Measurements from ENCODE around the gene B3GALT4. TPM values are rescaled to one million over a fixed set of nuclear protein-coding genes. Genes with fewer than 3 reads are reported as not detected.
A peak's percentile ranks its signal among the peaks of the same experiment; 100 is the strongest.

The B3GALT4 gene
- total and polyA plus RNA-seq, 8 donors = 9.8 to 42.9 (median 11.5) TPM; not detected in 1

GRCh38 chr6:33304216-33304615 lies 27.3 kb downstream of the B3GALT4 start:
- peaks cover 10 to 53% (median 22%) of the 10 kb centered on the region in 4 donors for H3K4me1 ChIP-seq
- H3K36me3 ChIP-seq = peaks cover 18 to 78% (median 61%) of the 10 kb centered on the region in 4 donors
- DNase-seq = no peak
- intact Hi-C loops (cut with DNase I; ENCODE audit: low total_unique reads) = no loop called here
- no peak overlapping the region for H3K27ac ChIP-seq
- H3K4me3 ChIP-seq = no peak overlapping the region
- H3K9me3 ChIP-seq = no peaks in the 10 kb centered on the region
- no peaks in the 10 kb centered on the region for H3K27me3 ChIP-seq
- TF ChIP-seq CTCF (IDR thresholded peaks at IDR 0.05) (no peak), POLR2A (IDR thresholded peaks at IDR 0.05) (no peak), EP300 (IDR thresholded peaks at IDR 0.05) (no peak), POLR2AphosphoS5 (IDR thresholded peaks at IDR 0.05) (no peak)
- WGBS, 5 donors = 83 to 96% (median 87%) methylated on average over 5 to 16 of the region's 16 CpGs

GRCh38 chr6:33305052-33305451 lies 28.1 kb downstream of the B3GALT4 start:
- no peaks in the 10 kb centered on the region for H3K27me3 ChIP-seq
- no peaks in the 10 kb centered on the region for H3K9me3 ChIP-seq
- no peak for TF ChIP-seq CTCF (IDR thresholded peaks at IDR 0.05)
- no peak for TF ChIP-seq POLR2A (IDR thresholded peaks at IDR 0.05)
- no peak for TF ChIP-seq EP300 (IDR thresholded peaks at IDR 0.05)
- TF ChIP-seq POLR2AphosphoS5 (IDR thresholded peaks at IDR 0.05) = no peak
- H3K4me3 ChIP-seq = no peak overlapping the region
- WGBS, 5 donors = 75 to 82% (median 76%) methylated on average over 8 of the region's 8 CpGs
- no peak overlapping the region for H3K27ac ChIP-seq
- intact Hi-C loops (cut with DNase I; ENCODE audit: low total_unique reads) = no loop called here
- peaks cover 18 to 86% (median 65%) of the 10 kb centered on the region in 4 donors for H3K36me3 ChIP-seq
- no peak for DNase-seq
- peaks cover 7 to 54% (median 17%) of the 10 kb centered on the region in 4 donors for H3K4me1 ChIP-seq

- TF ChIP-seq EP300 (IDR thresholded peaks at IDR 0.05) (no peak), POLR2AphosphoS5 (IDR thresholded peaks at IDR 0.05) (no peak), POLR2A (IDR thresholded peaks at IDR 0.05) (no peak), CTCF (IDR thresholded peaks at IDR 0.05) (no peak)
- Histone ChIP-seq H3K9me3 (no peaks in the 10 kb centered on the region), H3K4me1 (peaks cover 0 to 54% (median 13%) of the 10 kb centered on the region in 4 donors), H3K36me3 (peaks cover 27 to 94% (median 78%) of the 10 kb centered on the region in 4 donors), H3K27ac (no peak overlapping the region), H3K27me3 (no peaks in the 10 kb centered on the region), H3K4me3 (no peak overlapping the region)
- DNase-seq = no peak
- WGBS, 5 donors = 83 to 95% (median 90%) methylated on average over 4 of the region's 4 CpGs
- intact Hi-C loops (cut with DNase I; ENCODE audit: low total_unique reads) = no loop called here
These were observed 29.4 kb downstream of the B3GALT4 start for GRCh38 chr6:33306356-33306755.

GRCh38 chr6:33312361-33313104 lies 35.6 kb downstream of the B3GALT4 start:
- H3K4me3 ChIP-seq = peak overlapping the region; percentile 64 to 96 (median 76)
- no peaks in the 10 kb centered on the region for H3K9me3 ChIP-seq
- DNase-seq = peak; percentile 78 to 92
- H3K4me1 ChIP-seq = peaks cover 22 to 73% (median 55%) of the 10 kb centered on the region in 4 donors
- H3K27me3 ChIP-seq = no peaks in the 10 kb centered on the region
- TF ChIP-seq CTCF (IDR thresholded peaks at IDR 0.05) (no peak), POLR2A (IDR thresholded peaks at IDR 0.05) (no peak), EP300 (IDR thresholded peaks at IDR 0.05) (no peak), POLR2AphosphoS5 (IDR thresholded peaks at IDR 0.05) (no peak)
- WGBS, 5 donors = 3 to 7% (median 5%) methylated on average over 20 to 29 of the region's 29 CpGs
- H3K36me3 ChIP-seq = peaks cover 9 to 47% (median 41%) of the 10 kb centered on the region in 4 donors
- intact Hi-C loops (cut with DNase I; ENCODE audit: low total_unique reads) = no loop called here
- peak overlapping the region; percentile 91 to 97 (median 97) for H3K27ac ChIP-seq
